ENCODE measurements around the gene OR1F1. TPM values are rescaled to one million over a fixed set of nuclear protein-coding genes. Genes with fewer than 3 reads are reported as not detected.
"Not testable (repeated sequence)": the region's sequence is repeated elsewhere in the genome, so short reads cannot be mapped to it uniquely, and the experiment has no call there.

Gene OR1F1
- total RNA-seq: not detected in 2 replicates

GRCh38 chr16:3187798-3188674 is at the start of gene OR1F1:
TSS of gene OR1F1 (plus strand) at chr16:3188204.
- Histone ChIP-seq H3K36me3 (ENCODE audit: control insufficient read depth, insufficient read depth, low read length) (no peaks in the 10 kb centered on the region), H3K4me3 (ENCODE audit: low read depth, low read length) (peak within 1 kb of the TSS; percentile 56), H3K27me3 (ENCODE audit: control insufficient read depth, insufficient read depth, low read length) (no peaks in the 10 kb centered on the region)
- peak; percentile 58 for DNase-seq (ENCODE audit: low read depth)
- TF ChIP-seq, protein P1, sequence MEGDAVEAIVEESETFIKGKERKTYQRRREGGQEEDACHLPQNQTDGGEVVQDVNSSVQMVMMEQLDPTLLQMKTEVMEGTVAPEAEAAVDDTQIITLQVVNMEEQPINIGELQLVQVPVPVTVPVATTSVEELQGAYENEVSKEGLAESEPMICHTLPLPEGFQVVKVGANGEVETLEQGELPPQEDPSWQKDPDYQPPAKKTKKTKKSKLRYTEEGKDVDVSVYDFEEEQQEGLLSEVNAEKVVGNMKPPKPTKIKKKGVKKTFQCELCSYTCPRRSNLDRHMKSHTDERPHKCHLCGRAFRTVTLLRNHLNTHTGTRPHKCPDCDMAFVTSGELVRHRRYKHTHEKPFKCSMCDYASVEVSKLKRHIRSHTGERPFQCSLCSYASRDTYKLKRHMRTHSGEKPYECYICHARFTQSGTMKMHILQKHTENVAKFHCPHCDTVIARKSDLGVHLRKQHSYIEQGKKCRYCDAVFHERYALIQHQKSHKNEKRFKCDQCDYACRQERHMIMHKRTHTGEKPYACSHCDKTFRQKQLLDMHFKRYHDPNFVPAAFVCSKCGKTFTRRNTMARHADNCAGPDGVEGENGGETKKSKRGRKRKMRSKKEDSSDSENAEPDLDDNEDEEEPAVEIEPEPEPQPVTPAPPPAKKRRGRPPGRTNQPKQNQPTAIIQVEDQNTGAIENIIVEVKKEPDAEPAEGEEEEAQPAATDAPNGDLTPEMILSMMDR (IDR thresholded peaks at IDR 0.05; ENCODE audit: insufficient read depth, low read length, severe bottlenecking): no peak
- FAIRE-seq: no peak

GRCh38 chr16:3138342-3138741 is 49.7 kb upstream of the OR1F1 start:
- Histone ChIP-seq H3K27me3 (ENCODE audit: control insufficient read depth, insufficient read depth, low read length) (no peaks in the 10 kb centered on the region), H3K36me3 (ENCODE audit: control insufficient read depth, insufficient read depth, low read length) (peaks cover 10% of the 10 kb centered on the region), H3K4me3 (ENCODE audit: low read depth, low read length) (no peak overlapping the region)
- TF ChIP-seq, protein P1 (IDR thresholded peaks at IDR 0.05; ENCODE audit: insufficient read depth, low read length, severe bottlenecking): no peak
- FAIRE-seq (no peak), DNase-seq (ENCODE audit: low read depth) (no peak)

GRCh38 chr16:3138823-3139426 is 49.1 kb upstream of the OR1F1 start:
- FAIRE-seq (no peak), DNase-seq (ENCODE audit: low read depth) (no peak)
- peaks cover 10% of the 10 kb centered on the region for H3K36me3 ChIP-seq (ENCODE audit: control insufficient read depth, insufficient read depth, low read length)
- H3K27me3 ChIP-seq (ENCODE audit: control insufficient read depth, insufficient read depth, low read length): no peaks in the 10 kb centered on the region
- TF ChIP-seq, protein P1 (IDR thresholded peaks at IDR 0.05; ENCODE audit: insufficient read depth, low read length, severe bottlenecking): no peak
- H3K4me3 ChIP-seq (ENCODE audit: low read depth, low read length): no peak overlapping the region

GRCh38 chr16:3139561-3139960 is 48.4 kb upstream of the OR1F1 start:
- H3K36me3 ChIP-seq (ENCODE audit: control insufficient read depth, insufficient read depth, low read length); H3K4me3 ChIP-seq (ENCODE audit: low read depth, low read length); H3K27me3 ChIP-seq (ENCODE audit: control insufficient read depth, insufficient read depth, low read length); FAIRE-seq: not testable (repeated sequence)
- peak; percentile 25 for DNase-seq (ENCODE audit: low read depth)

DNA sequence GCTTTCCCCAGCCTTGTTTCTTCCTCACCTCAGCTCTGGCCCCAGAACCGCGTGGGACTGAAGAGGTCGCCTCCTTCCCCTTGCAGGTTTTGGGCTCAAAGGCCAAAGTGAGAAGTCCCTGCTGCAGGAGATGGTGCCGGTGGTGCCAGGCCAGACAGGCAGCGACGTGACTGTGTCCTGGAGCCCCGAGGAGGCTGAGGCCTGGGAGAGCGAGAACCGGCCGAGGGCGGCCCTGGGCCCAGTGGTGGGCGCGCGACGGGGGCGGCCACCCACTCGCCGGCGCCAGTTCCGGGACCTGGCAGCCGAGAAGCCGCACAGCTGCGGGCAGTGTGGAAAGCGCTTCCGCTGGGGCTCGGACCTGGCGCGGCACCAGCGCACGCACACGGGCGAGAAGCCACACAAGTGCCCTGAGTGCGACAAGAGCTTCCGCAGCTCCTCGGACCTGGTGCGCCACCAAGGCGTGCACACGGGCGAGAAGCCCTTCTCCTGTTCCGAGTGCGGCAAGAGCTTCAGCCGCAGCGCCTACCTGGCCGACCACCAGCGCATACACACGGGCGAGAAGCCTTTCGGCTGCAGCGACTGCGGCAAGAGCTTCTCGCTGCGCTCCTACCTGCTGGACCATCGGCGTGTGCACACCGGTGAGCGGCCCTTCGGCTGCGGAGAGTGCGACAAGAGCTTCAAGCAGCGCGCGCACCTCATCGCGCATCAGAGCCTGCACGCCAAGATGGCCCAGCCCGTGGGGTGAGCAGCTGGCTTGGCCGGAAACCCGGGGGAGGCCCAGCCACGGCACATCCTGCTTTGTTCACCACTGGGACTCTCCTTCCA is 47.2 kb upstream of the OR1F1 start:
- H3K27me3 ChIP-seq (ENCODE audit: control insufficient read depth, insufficient read depth, low read length): no peaks in the 10 kb centered on the region
- no peak for DNase-seq (ENCODE audit: low read depth)
- TF ChIP-seq, protein P1 (IDR thresholded peaks at IDR 0.05; ENCODE audit: insufficient read depth, low read length, severe bottlenecking): no peak
- FAIRE-seq: no peak
- H3K4me3 ChIP-seq (ENCODE audit: low read depth, low read length): no peak overlapping the region
- peaks cover 10% of the 10 kb centered on the region for H3K36me3 ChIP-seq (ENCODE audit: control insufficient read depth, insufficient read depth, low read length)
